ENCODE measurements around the gene RENBP. TPM values are rescaled to one million over a fixed set of nuclear protein-coding genes. Genes with fewer than 3 reads are reported as not detected.

The RENBP gene
- total RNA-seq, 1 donor from 2014 or later = 13.4 TPM

GRCh38 chrX:153948002-153948466 is 3.6 kb upstream of the RENBP start:
- Mint-ChIP-seq H3K36me3 (ENCODE audit: low read depth) (peaks cover 17% of the 10 kb centered on the region), H3K27ac (ENCODE audit: unreplicated experiment) (no peak overlapping the region), H3K4me1 (ENCODE audit: low read depth) (peaks cover 6% of the 10 kb centered on the region), H3K27me3 (ENCODE audit: low read depth) (no peaks in the 10 kb centered on the region), H3K4me3 (ENCODE audit: unreplicated experiment) (no peak overlapping the region), H3K9me3 (ENCODE audit: low read depth) (no peaks in the 10 kb centered on the region)
- no peak for DNase-seq (ENCODE audit: low spot score)
- TF ChIP-seq, protein P1, sequence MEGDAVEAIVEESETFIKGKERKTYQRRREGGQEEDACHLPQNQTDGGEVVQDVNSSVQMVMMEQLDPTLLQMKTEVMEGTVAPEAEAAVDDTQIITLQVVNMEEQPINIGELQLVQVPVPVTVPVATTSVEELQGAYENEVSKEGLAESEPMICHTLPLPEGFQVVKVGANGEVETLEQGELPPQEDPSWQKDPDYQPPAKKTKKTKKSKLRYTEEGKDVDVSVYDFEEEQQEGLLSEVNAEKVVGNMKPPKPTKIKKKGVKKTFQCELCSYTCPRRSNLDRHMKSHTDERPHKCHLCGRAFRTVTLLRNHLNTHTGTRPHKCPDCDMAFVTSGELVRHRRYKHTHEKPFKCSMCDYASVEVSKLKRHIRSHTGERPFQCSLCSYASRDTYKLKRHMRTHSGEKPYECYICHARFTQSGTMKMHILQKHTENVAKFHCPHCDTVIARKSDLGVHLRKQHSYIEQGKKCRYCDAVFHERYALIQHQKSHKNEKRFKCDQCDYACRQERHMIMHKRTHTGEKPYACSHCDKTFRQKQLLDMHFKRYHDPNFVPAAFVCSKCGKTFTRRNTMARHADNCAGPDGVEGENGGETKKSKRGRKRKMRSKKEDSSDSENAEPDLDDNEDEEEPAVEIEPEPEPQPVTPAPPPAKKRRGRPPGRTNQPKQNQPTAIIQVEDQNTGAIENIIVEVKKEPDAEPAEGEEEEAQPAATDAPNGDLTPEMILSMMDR (IDR thresholded peaks at IDR 0.05) = no peak

DNA sequence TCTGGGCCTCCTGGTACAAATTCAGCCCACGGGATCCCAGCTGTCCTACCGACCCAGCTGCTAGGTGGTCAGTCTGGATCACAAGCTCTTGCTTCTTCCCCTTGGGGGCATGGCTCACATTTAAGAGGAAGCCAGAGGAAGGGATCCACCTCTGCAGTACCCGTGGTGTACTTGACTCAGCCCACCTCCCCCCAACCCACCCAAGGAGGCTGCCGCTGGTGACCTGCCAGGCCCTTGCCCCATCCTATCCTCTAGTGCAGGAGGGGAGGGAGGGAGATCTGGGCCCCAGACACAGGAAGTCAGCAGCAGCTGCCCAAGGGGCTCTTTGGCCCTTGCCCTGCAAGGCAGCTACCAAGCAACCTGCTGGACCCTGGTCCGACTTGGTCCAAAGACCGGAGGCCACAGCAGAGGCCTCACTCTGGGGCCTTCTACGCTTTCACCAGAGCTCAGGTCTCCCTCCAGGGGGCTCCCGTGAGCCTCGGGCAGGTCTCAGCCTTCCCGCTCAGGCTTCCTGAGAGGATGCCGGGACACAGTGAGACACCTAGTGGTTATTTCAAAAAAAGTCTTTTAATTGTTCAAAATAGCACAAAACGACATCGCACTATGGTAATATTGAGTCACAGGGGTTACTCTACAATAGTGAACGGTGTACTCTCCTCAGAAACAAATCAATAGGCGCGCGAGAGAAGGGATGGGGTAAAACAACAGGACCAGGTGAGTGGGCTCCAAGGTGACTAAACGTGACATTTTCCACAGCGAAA is 2.7 kb upstream of the RENBP start:
- H3K27me3 Mint-ChIP-seq (ENCODE audit: low read depth) = no peaks in the 10 kb centered on the region
- H3K36me3 Mint-ChIP-seq (ENCODE audit: low read depth) = peaks cover 17% of the 10 kb centered on the region
- no peak overlapping the region for H3K4me3 Mint-ChIP-seq (ENCODE audit: unreplicated experiment)
- H3K9me3 Mint-ChIP-seq (ENCODE audit: low read depth) = no peaks in the 10 kb centered on the region
- DNase-seq (ENCODE audit: low spot score) = no peak
- peaks cover 3% of the 10 kb centered on the region for H3K4me1 Mint-ChIP-seq (ENCODE audit: low read depth)
- TF ChIP-seq, protein P1 (IDR thresholded peaks at IDR 0.05) = peak; percentile 98
- peak overlapping the region; percentile 17 for H3K27ac Mint-ChIP-seq (ENCODE audit: unreplicated experiment)

- Mint-ChIP-seq H3K9me3 (ENCODE audit: low read depth) (no peaks in the 10 kb centered on the region), H3K36me3 (ENCODE audit: low read depth) (peaks cover 16% of the 10 kb centered on the region), H3K27ac (ENCODE audit: unreplicated experiment) (no peak overlapping the region), H3K4me3 (ENCODE audit: unreplicated experiment) (no peak overlapping the region), H3K4me1 (ENCODE audit: low read depth) (peaks cover 3% of the 10 kb centered on the region), H3K27me3 (ENCODE audit: low read depth) (no peaks in the 10 kb centered on the region)
- DNase-seq (ENCODE audit: low spot score) = no peak
- TF ChIP-seq, protein P1 (IDR thresholded peaks at IDR 0.05) = no peak
Observed at GRCh38 chrX:153945956-153946943, 1.8 kb upstream of the RENBP start.

GRCh38 chrX:153944800-153945150 is 332 bp upstream of the RENBP start:
- H3K4me3 Mint-ChIP-seq (ENCODE audit: unreplicated experiment) = peak overlapping the region; percentile 67

More at GRCh38 chrX:153944800-153945150, 332 bp upstream of the RENBP start:
- TF ChIP-seq, protein P1 (IDR thresholded peaks at IDR 0.05) = no peak
- Mint-ChIP-seq H3K36me3 (ENCODE audit: low read depth) (peaks cover 8% of the 10 kb centered on the region), H3K27me3 (ENCODE audit: low read depth) (no peaks in the 10 kb centered on the region), H3K27ac (ENCODE audit: unreplicated experiment) (no peak overlapping the region), H3K4me1 (ENCODE audit: low read depth) (peaks cover 3% of the 10 kb centered on the region), H3K9me3 (ENCODE audit: low read depth) (no peaks in the 10 kb centered on the region)
- no peak for DNase-seq (ENCODE audit: low spot score)

Measured in chondrocyte (in vitro differentiated cells).